NT2/D1 (cell line): Measurements from ENCODE around the gene CLEC4C.

Experiments used
- SUZ12 ChIP-seq: IDR thresholded peaks from 2 replicates; pipeline ENCODE4 v1.6.1; 2011; ENCODE audit not compliant: insufficient read length, insufficient read depth; ENCODE audit errors: extremely low read depth
- ZNF274 ChIP-seq: IDR thresholded peaks from 2 replicates; pipeline ENCODE4 v1.6.1; 2011; ENCODE audit warnings: mild to moderate bottlenecking, low read depth, low read length

DNA sequence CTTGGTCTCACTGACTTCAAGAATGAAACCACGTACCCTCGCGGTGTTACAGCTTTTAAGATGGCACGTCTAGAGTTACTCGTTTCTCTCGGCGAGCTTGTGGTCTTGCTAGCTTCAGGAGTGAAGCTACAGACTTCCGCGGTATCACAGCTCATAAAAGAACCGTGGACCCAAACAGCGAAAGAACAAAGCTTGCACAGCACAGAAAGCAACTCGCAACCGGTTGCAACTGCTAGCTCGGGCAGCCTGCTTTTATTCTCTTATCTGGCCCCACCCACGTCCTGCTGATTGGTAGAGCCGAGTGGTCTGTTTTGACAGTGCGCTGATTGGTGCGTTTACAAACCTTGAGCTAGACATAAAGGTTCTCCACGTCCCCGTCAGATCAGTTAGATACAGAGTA, 4.2 kb upstream of the CLEC4C start:
- TF ChIP-seq SUZ12 (no peak), ZNF274 (no peak)
